COR-L47 (cell line): Measurements from ENCODE around the gene PCDHB2.
"Not testable (repeated sequence)": the region's sequence is repeated elsewhere in the genome, so short reads cannot be mapped to it uniquely, and the experiment has no call there.

Experiments
- DNase-seq: peaks from one replicate; lab custom pipeline; 2025; lab: John Stamatoyannopoulos, UW

Gene PCDHB2

GRCh38 chr5:141135718-141136266 is 41.4 kb downstream of the PCDHB2 start:
- DNase-seq: no peak

DNA sequence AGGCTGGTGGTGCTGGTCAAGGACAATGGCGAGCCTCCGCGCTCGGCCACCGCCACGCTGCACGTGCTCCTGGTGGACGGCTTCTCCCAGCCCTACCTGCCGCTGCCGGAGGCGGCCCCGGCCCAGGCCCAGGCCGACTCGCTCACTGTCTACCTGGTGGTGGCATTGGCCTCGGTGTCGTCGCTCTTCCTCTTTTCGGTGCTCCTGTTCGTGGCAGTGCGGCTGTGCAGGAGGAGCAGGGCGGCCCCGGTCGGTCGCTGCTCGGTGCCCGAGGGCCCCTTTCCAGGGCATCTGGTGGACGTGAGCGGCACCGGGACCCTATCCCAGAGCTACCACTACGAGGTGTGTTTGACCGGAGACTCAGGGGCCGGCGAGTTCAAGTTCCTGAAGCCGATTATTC is 42.9 kb downstream of the PCDHB2 start:
- not testable (repeated sequence) for DNase-seq
